HG03139 (cell line): ENCODE measurements around the gene KCNQ1.
A peak's percentile ranks its signal among the peaks of the same experiment; 100 is the strongest.

Experiments used
- ATAC-seq: cut with Tn5 transposase; IDR thresholded peaks from one replicate; pipeline ENCODE4 v1.9.1; 2021; ENCODE audit not compliant: unreplicated experiment

The KCNQ1 gene

GRCh38 chr11:2444821-2445745 lies at the start of gene KCNQ1:
KCNQ1 (plus strand) TSS chr11:2445008; CDS start chr11:2445099, 91 bp downstream.
- ATAC-seq: no peak

- no peak for ATAC-seq
Measured at GRCh38 chr11:2395211-2395730, 49.5 kb upstream of the KCNQ1 start.

- ATAC-seq: no peak
Measured at GRCh38 chr11:2395856-2396255, 49.0 kb upstream of the KCNQ1 start.

- no peak for ATAC-seq
Measured at GRCh38 chr11:2396471-2396870, 48.3 kb upstream of the KCNQ1 start.

GRCh38 chr11:2397005-2397404 lies 47.8 kb upstream of the KCNQ1 start:
- ATAC-seq: no peak

- no peak for ATAC-seq
Measured at GRCh38 chr11:2398664-2399355, 46.0 kb upstream of the KCNQ1 start.

- no peak for ATAC-seq
Measured at GRCh38 chr11:2399488-2400068, 45.2 kb upstream of the KCNQ1 start.

- ATAC-seq: peak; percentile 73
Measured at GRCh38 chr11:2400069-2400761, 44.6 kb upstream of the KCNQ1 start, which contains the start of gene TSSC4. TSSC4 (plus strand) TSS chr11:2400750; CDS start chr11:2402634, 1,884 bp downstream.

- ATAC-seq: no peak
Measured at GRCh38 chr11:2400762-2401435, 43.9 kb upstream of the KCNQ1 start.

GRCh38 chr11:2401436-2401984 lies 43.3 kb upstream of the KCNQ1 start:
- ATAC-seq: no peak

GRCh38 chr11:2402106-2402505 lies 42.7 kb upstream of the KCNQ1 start:
- no peak for ATAC-seq

- no peak for ATAC-seq
Measured at GRCh38 chr11:2402890-2403645, 41.7 kb upstream of the KCNQ1 start.

- ATAC-seq: no peak
Measured at GRCh38 chr11:2404735-2405196, 40.0 kb upstream of the KCNQ1 start.

GRCh38 chr11:2406451-2406850 lies 38.4 kb upstream of the KCNQ1 start:
- ATAC-seq: no peak

GRCh38 chr11:2406878-2407410 lies 37.9 kb upstream of the KCNQ1 start:
- no peak for ATAC-seq

GRCh38 chr11:2408671-2409070 lies 36.1 kb upstream of the KCNQ1 start:
- no peak for ATAC-seq

GRCh38 chr11:2409126-2409525 lies 35.7 kb upstream of the KCNQ1 start:
- no peak for ATAC-seq

GRCh38 chr11:2409611-2410468 lies 35.0 kb upstream of the KCNQ1 start:
- ATAC-seq: no peak
